ENCODE data around the gene QTRT2.

Gene QTRT2

GRCh38 chr3:114058646-114059045 is 2.1 kb downstream of the QTRT2 start:
- H3K27ac ChIP-seq = no peak overlapping the region
- TF ChIP-seq, protein P1, sequence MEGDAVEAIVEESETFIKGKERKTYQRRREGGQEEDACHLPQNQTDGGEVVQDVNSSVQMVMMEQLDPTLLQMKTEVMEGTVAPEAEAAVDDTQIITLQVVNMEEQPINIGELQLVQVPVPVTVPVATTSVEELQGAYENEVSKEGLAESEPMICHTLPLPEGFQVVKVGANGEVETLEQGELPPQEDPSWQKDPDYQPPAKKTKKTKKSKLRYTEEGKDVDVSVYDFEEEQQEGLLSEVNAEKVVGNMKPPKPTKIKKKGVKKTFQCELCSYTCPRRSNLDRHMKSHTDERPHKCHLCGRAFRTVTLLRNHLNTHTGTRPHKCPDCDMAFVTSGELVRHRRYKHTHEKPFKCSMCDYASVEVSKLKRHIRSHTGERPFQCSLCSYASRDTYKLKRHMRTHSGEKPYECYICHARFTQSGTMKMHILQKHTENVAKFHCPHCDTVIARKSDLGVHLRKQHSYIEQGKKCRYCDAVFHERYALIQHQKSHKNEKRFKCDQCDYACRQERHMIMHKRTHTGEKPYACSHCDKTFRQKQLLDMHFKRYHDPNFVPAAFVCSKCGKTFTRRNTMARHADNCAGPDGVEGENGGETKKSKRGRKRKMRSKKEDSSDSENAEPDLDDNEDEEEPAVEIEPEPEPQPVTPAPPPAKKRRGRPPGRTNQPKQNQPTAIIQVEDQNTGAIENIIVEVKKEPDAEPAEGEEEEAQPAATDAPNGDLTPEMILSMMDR (IDR thresholded peaks at IDR 0.05) = no peak

GRCh38 chr3:114060906-114061655 is 4.5 kb downstream of the QTRT2 start:
- TF ChIP-seq, protein P1 (IDR thresholded peaks at IDR 0.05) = no peak
- Histone ChIP-seq H3K4me3 (ENCODE audit: low read depth in 1 of 2, low read length in 1 of 2) (no peak overlapping the region), H3K27ac (no peak overlapping the region), H3K4me1 (ENCODE audit: control insufficient read depth in 1 of 2, insufficient read depth in 1 of 2, low read depth in 1 of 2, low read length in 1 of 2) (peaks cover 10 to 17% of the 10 kb centered on the region in 2 experiments), H3K27me3 (no peaks in the 10 kb centered on the region), H3K9me3 (no peaks in the 10 kb centered on the region), H3K36me3 (peaks cover 10% of the 10 kb centered on the region)

More at GRCh38 chr3:114058646-114059045, 2.1 kb downstream of the QTRT2 start:
- no peak overlapping the region for H3K4me3 ChIP-seq (ENCODE audit: low read depth in 1 of 2, low read length in 1 of 2)
- H3K4me1 ChIP-seq (ENCODE audit: control insufficient read depth in 1 of 2, insufficient read depth in 1 of 2, low read depth in 1 of 2, low read length in 1 of 2) = peaks cover 19 to 26% of the 10 kb centered on the region in 2 experiments
- H3K9me3 ChIP-seq = no peaks in the 10 kb centered on the region
- no peaks in the 10 kb centered on the region for H3K27me3 ChIP-seq
- no peaks in the 10 kb centered on the region for H3K36me3 ChIP-seq

- TF ChIP-seq, protein P1 (IDR thresholded peaks at IDR 0.05) = no peak
- H3K36me3 ChIP-seq = peaks cover 57% of the 10 kb centered on the region
- no peaks in the 10 kb centered on the region for H3K27me3 ChIP-seq
- H3K9me3 ChIP-seq = no peaks in the 10 kb centered on the region
- H3K4me3 ChIP-seq (ENCODE audit: low read depth in 1 of 2, low read length in 1 of 2) = no peak overlapping the region
- H3K4me1 ChIP-seq (ENCODE audit: control insufficient read depth in 1 of 2, insufficient read depth in 1 of 2, low read depth in 1 of 2, low read length in 1 of 2) = no peaks in the 10 kb centered on the region
- no peak overlapping the region for H3K27ac ChIP-seq
These were observed 11.3 kb downstream of the QTRT2 start for GRCh38 chr3:114067804-114068203.

DNA sequence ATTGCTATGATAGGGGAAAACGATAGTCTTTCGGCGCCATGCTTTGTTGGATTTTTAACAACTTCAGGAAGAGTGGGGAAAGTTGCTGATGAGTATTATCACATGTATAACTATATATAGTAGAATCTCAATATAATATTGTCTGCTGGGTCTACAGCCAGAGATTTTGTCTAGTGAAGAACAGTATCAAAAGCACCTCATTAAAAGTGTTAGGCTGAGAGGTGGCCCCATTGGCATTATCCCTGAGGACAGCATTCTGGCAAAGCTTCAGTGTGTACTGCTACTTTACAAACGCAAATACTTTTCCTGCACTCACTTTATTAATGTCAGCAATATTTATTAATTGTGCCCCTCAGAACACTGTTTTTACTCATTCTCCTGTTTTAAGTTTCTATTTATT is 11.8 kb downstream of the QTRT2 start:
- Histone ChIP-seq H3K36me3 (peaks cover 62% of the 10 kb centered on the region), H3K27ac (no peak overlapping the region), H3K9me3 (no peaks in the 10 kb centered on the region), H3K4me3 (ENCODE audit: low read depth in 1 of 2, low read length in 1 of 2) (no peak overlapping the region), H3K4me1 (ENCODE audit: control insufficient read depth in 1 of 2, insufficient read depth in 1 of 2, low read depth in 1 of 2, low read length in 1 of 2) (no peaks in the 10 kb centered on the region), H3K27me3 (no peaks in the 10 kb centered on the region)
- TF ChIP-seq, protein P1 (IDR thresholded peaks at IDR 0.05) = no peak

DNA sequence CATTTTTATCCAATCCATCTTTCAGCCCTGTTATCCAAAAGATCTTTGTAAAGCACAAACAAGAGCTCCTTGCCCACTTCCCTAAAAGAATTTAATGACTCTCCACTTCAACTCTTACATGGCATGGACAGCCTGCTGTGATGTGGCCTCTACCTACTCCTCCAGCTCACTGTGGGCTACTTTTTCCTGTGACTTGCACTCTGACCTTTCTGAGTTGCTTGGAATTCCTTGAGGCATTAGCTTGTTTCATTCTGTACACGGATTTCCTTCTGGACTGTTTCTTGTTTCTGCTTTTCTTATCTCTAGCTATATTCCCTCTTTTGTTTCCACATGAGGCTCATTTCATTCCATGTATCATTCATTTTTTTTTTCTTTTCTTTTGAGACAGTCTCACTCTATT is 15.2 kb downstream of the QTRT2 start:
- Histone ChIP-seq H3K27me3 (no peaks in the 10 kb centered on the region), H3K36me3 (peaks cover 79% of the 10 kb centered on the region), H3K9me3 (no peaks in the 10 kb centered on the region), H3K4me1 (ENCODE audit: control insufficient read depth in 1 of 2, insufficient read depth in 1 of 2, low read depth in 1 of 2, low read length in 1 of 2) (no peaks in the 10 kb centered on the region), H3K4me3 (ENCODE audit: low read depth in 1 of 2, low read length in 1 of 2) (no peak overlapping the region), H3K27ac (no peak overlapping the region)
- TF ChIP-seq, protein P1 (IDR thresholded peaks at IDR 0.05) = no peak

All from neutrophil (primary cell).